B cell (primary cell): ENCODE results near the gene KDM7A.

Experiments used
- EZH2 ChIP-seq: IDR thresholded peaks from 2 replicates; pipeline ENCODE4 v1.6.1; 2012; ENCODE audit warnings: borderline replicate concordance, low read depth, mild to moderate bottlenecking, moderate library complexity, low read length; ENCODE audit not compliant: insufficient read depth, poor library complexity, severe bottlenecking
- TF ChIP-seq, protein P1 (sequence below): fragments of 200-600 bp; IDR thresholded peaks from one replicate; pipeline ENCODE4 v1.8.0; 2022; ENCODE audit warnings: antibody characterized with exemption, mild to moderate bottlenecking

GRCh38 chr7:140041659-140042385, 135.0 kb downstream of the KDM7A start:
- TF ChIP-seq, protein P1, sequence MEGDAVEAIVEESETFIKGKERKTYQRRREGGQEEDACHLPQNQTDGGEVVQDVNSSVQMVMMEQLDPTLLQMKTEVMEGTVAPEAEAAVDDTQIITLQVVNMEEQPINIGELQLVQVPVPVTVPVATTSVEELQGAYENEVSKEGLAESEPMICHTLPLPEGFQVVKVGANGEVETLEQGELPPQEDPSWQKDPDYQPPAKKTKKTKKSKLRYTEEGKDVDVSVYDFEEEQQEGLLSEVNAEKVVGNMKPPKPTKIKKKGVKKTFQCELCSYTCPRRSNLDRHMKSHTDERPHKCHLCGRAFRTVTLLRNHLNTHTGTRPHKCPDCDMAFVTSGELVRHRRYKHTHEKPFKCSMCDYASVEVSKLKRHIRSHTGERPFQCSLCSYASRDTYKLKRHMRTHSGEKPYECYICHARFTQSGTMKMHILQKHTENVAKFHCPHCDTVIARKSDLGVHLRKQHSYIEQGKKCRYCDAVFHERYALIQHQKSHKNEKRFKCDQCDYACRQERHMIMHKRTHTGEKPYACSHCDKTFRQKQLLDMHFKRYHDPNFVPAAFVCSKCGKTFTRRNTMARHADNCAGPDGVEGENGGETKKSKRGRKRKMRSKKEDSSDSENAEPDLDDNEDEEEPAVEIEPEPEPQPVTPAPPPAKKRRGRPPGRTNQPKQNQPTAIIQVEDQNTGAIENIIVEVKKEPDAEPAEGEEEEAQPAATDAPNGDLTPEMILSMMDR = no peak
- no peak for TF ChIP-seq EZH2
